HG03135 (cell line): Measurements from ENCODE around the gene FCHO1.
"Not testable (repeated sequence)": the region's sequence is repeated elsewhere in the genome, so short reads cannot be mapped to it uniquely, and the experiment has no call there.

ENCODE experiments used
- ATAC-seq: cut with Tn5 transposase; IDR thresholded peaks from one replicate; pipeline ENCODE4 v1.9.1; 2021; ENCODE audit warnings: mild to moderate bottlenecking, moderate library complexity; ENCODE audit not compliant: unreplicated experiment

Gene FCHO1

GRCh38 chr19:17790059-17790780 lies 38.9 kb downstream of the FCHO1 start:
- ATAC-seq, result no peak

GRCh38 chr19:17794412-17794730 lies 43.1 kb downstream of the FCHO1 start:
- no peak for ATAC-seq

- ATAC-seq, result no peak
Measured at GRCh38 chr19:17794731-17795494, 43.6 kb downstream of the FCHO1 start, which contains the start of gene B3GNT3. B3GNT3 (plus strand) TSS chr19:17795138; CDS start chr19:17807808, 12,670 bp downstream.

- no peak for ATAC-seq
Measured at GRCh38 chr19:17795495-17795856, 44.2 kb downstream of the FCHO1 start.

- ATAC-seq, result no peak
Measured at GRCh38 chr19:17796013-17796837, 44.9 kb downstream of the FCHO1 start.

- ATAC-seq, result no peak
Measured at GRCh38 chr19:17796838-17797423, 45.7 kb downstream of the FCHO1 start.

GRCh38 chr19:17797424-17798201 lies 46.3 kb downstream of the FCHO1 start:
- no peak for ATAC-seq

- ATAC-seq, result not testable (repeated sequence)
Measured at GRCh38 chr19:17798599-17798998, 47.3 kb downstream of the FCHO1 start.

- no peak for ATAC-seq
Measured at GRCh38 chr19:17802137-17802858, 51.0 kb downstream of the FCHO1 start.

GRCh38 chr19:17803264-17803896 lies 52.1 kb downstream of the FCHO1 start:
- ATAC-seq, result no peak

GRCh38 chr19:17805427-17805826 lies 54.1 kb downstream of the FCHO1 start:
- no peak for ATAC-seq

- no peak for ATAC-seq
Measured at GRCh38 chr19:17806945-17807344, 55.7 kb downstream of the FCHO1 start.

GRCh38 chr19:17807731-17808316 lies 56.5 kb downstream of the FCHO1 start:
- no peak for ATAC-seq

GRCh38 chr19:17811103-17811502 lies 59.8 kb downstream of the FCHO1 start:
- no peak for ATAC-seq

- no peak for ATAC-seq
Measured at GRCh38 chr19:17811681-17812080, 60.4 kb downstream of the FCHO1 start.

- no peak for ATAC-seq
Measured at GRCh38 chr19:17812099-17812498, 60.8 kb downstream of the FCHO1 start.

- ATAC-seq, result no peak
Measured at GRCh38 chr19:17817668-17818363, 66.5 kb downstream of the FCHO1 start.

GRCh38 chr19:17821190-17821589 lies 69.9 kb downstream of the FCHO1 start, which contains the start of gene INSL3:
INSL3 (minus strand) TSS chr19:17821519; CDS start chr19:17821506, 13 bp downstream.
- ATAC-seq, result no peak
